Fibroblast of lung (primary cell): Measurements from ENCODE around the gene ZBTB1. TPM values are rescaled to one million over a fixed set of nuclear protein-coding genes. Genes with fewer than 3 reads are reported as not detected.

ENCODE experiments used
- DNase-seq, 2 donors: peaks; one replicate each; pipeline versions ENCODE4 v3.0.0 to v3.0.0-alpha.2; 2010; ENCODE audit warnings: low read depth in 2 of 2
- H2AFZ ChIP-seq: 2 replicates; pipeline ENCODE4 v1.5.1; 2012; ENCODE audit warnings: low read length, control low read depth, inconsistent platforms
- H3K27ac ChIP-seq: 2 replicates; pipeline ENCODE4 v1.5.1; 2011; ENCODE audit warnings: low read length, control low read depth; ENCODE audit not compliant: insufficient read depth
- H3K27me3 ChIP-seq: 2 replicates; pipeline ENCODE4 v1.5.1; 2011; ENCODE audit warnings: mild to moderate bottlenecking, low read length; ENCODE audit not compliant: control insufficient read depth, insufficient read depth
- H3K36me3 ChIP-seq: 2 replicates; pipeline ENCODE4 v1.5.1; 2011; ENCODE audit warnings: low read length; ENCODE audit not compliant: control insufficient read depth, insufficient read depth
- H3K4me1 ChIP-seq: 2 replicates; pipeline ENCODE4 v1.5.1; 2011; ENCODE audit warnings: low read length; ENCODE audit not compliant: control insufficient read depth, insufficient read depth; ENCODE audit errors: extremely low read depth
- H3K4me2 ChIP-seq: 2 replicates; pipeline ENCODE4 v1.5.1; 2011; ENCODE audit warnings: low read length, control low read depth; ENCODE audit not compliant: insufficient read depth; ENCODE audit errors: extremely low read depth
- H3K4me3 ChIP-seq, 4 experiments: fragments of 200-600 bp in 1 of 4; sonication (generic) in 1 of 4; replicated peaks in 1 of 4; 2 replicates each; pipeline ENCODE4 v1.5.1; 2011 to 2016; ENCODE audit warnings: low read length in 4 of 4, low read depth in 3 of 4, mild to moderate bottlenecking in 3 of 4, control low read depth in 2 of 4, inconsistent platforms in 1 of 4, mixed read lengths in 1 of 4; ENCODE audit not compliant: insufficient read depth in 1 of 4; ENCODE audit errors: control extremely low read depth in 1 of 4
- H3K79me2 ChIP-seq: 2 replicates; pipeline ENCODE4 v1.5.1; 2012; ENCODE audit warnings: mild to moderate bottlenecking, low read length, inconsistent platforms; ENCODE audit not compliant: control insufficient read depth, insufficient read depth
- H3K9ac ChIP-seq: 2 replicates; pipeline ENCODE4 v1.5.1; 2011; ENCODE audit warnings: mild to moderate bottlenecking, low read length, control low read depth; ENCODE audit not compliant: insufficient read depth
- H3K9me3 ChIP-seq: 2 replicates; pipeline ENCODE4 v1.5.1; 2012; ENCODE audit warnings: low read depth, low read length; ENCODE audit not compliant: control insufficient read depth, insufficient read depth
- H4K20me1 ChIP-seq: 2 replicates; pipeline ENCODE4 v1.5.1; 2011; ENCODE audit warnings: low read length; ENCODE audit not compliant: control insufficient read depth, insufficient read depth; ENCODE audit errors: extremely low read depth
- EZH2 ChIP-seq: IDR thresholded peaks from 2 replicates; pipeline ENCODE4 v1.5.1; 2012; ENCODE audit warnings: low read length, control low read depth, mild to moderate bottlenecking; ENCODE audit errors: missing control alignments
- polyA plus RNA-seq, 2 donors: library from polyadenylated mRNA; depleted of rRNA in 1 of 2; stranded (reverse) in 1 of 2; unstranded in 1 of 2; fragments of >200 nt; gene quantifications; 2 replicates each; pipeline ENCODE4 v1.2.1, GENCODE V29; 2011 to 2012; ENCODE audit warnings: missing spikeins in 1 of 2
- total RNA-seq: library from RNA; depleted of rRNA; stranded (reverse); fragments of >200 nt; gene quantifications from 2 replicates; pipeline ENCODE4 v1.2.1, GENCODE V29; 2014
- TF ChIP-seq, protein P1 (sequence below), 2 donors: IDR thresholded peaks in 1 of 2; conservative IDR thresholded peaks in 1 of 2; 1 replicate in 1 of 2; 2 replicates in 1 of 2; pipeline ENCODE4 v1.5.1; 2011 to 2012; ENCODE audit warnings: low read length in 2 of 2, control low read depth in 1 of 2, inconsistent platforms in 1 of 2, low read depth in 1 of 2, mild to moderate bottlenecking in 1 of 2

The ZBTB1 gene
- total and polyA plus RNA-seq, 2 donors (not counting 1 experiment from before 2014, with no cell fraction given): 39.1 to 40.5 TPM

GRCh38 chr14:64496764-64497163 is 7.8 kb upstream of the ZBTB1 start:
- no peak overlapping the region for H3K27ac ChIP-seq
- no peak overlapping the region for H3K4me3 ChIP-seq
- peaks cover 5% of the 10 kb centered on the region for H3K79me2 ChIP-seq
- no peak overlapping the region for H3K9ac ChIP-seq
- no peak for TF ChIP-seq EZH2
- TF ChIP-seq, protein P1, sequence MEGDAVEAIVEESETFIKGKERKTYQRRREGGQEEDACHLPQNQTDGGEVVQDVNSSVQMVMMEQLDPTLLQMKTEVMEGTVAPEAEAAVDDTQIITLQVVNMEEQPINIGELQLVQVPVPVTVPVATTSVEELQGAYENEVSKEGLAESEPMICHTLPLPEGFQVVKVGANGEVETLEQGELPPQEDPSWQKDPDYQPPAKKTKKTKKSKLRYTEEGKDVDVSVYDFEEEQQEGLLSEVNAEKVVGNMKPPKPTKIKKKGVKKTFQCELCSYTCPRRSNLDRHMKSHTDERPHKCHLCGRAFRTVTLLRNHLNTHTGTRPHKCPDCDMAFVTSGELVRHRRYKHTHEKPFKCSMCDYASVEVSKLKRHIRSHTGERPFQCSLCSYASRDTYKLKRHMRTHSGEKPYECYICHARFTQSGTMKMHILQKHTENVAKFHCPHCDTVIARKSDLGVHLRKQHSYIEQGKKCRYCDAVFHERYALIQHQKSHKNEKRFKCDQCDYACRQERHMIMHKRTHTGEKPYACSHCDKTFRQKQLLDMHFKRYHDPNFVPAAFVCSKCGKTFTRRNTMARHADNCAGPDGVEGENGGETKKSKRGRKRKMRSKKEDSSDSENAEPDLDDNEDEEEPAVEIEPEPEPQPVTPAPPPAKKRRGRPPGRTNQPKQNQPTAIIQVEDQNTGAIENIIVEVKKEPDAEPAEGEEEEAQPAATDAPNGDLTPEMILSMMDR (conservative IDR thresholded peaks at IDR 0.05 in 1 of 2, IDR thresholded peaks at IDR 0.05 in 1 of 2; ENCODE audit: low read depth in 1 of 2, low read length in 2 of 2): no peak
- DNase-seq: no peak
- H3K27me3 ChIP-seq: no peaks in the 10 kb centered on the region
- H3K9me3 ChIP-seq: no peaks in the 10 kb centered on the region
- no peak overlapping the region for H2AFZ ChIP-seq
- H4K20me1 ChIP-seq: no peaks in the 10 kb centered on the region
- peaks cover 2% of the 10 kb centered on the region for H3K4me1 ChIP-seq
- no peak overlapping the region for H3K4me2 ChIP-seq
- H3K36me3 ChIP-seq: no peaks in the 10 kb centered on the region

DNA sequence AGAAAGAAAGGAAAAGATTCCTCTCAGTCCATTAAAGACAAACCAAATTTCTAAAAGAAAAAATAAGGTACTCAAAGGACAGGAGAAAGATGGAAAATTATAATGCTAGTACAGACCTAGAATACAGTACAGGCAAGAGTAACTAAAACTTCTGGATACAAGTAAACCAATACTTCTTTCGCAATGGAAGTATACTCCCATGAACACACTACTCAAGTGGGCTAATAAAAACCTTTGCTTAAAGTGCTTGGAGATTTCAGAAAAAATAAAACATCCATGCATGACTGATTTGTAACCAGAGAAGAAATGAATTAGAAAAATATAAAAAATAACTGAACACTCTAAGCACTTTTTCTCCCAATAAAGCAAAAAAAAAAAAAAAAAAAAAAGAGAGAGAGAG is 4.5 kb upstream of the ZBTB1 start:
- TF ChIP-seq EZH2: no peak
- TF ChIP-seq, protein P1 (conservative IDR thresholded peaks at IDR 0.05 in 1 of 2, IDR thresholded peaks at IDR 0.05 in 1 of 2; ENCODE audit: low read depth in 1 of 2, low read length in 2 of 2): no peak
- H3K9me3 ChIP-seq: no peaks in the 10 kb centered on the region
- peaks cover 19% of the 10 kb centered on the region for H3K79me2 ChIP-seq
- H3K9ac ChIP-seq: no peak overlapping the region
- H3K36me3 ChIP-seq: no peaks in the 10 kb centered on the region
- no peaks in the 10 kb centered on the region for H3K27me3 ChIP-seq
- H3K4me3 ChIP-seq: no peak overlapping the region
- no peak overlapping the region for H3K4me2 ChIP-seq
- no peak overlapping the region for H3K27ac ChIP-seq
- peak in 1 of 2 donors; percentile 35 for DNase-seq
- H2AFZ ChIP-seq: no peak overlapping the region
- no peaks in the 10 kb centered on the region for H4K20me1 ChIP-seq
- peaks cover 6% of the 10 kb centered on the region for H3K4me1 ChIP-seq

GRCh38 chr14:64501411-64502171 is 3.0 kb upstream of the ZBTB1 start:
- peaks cover 33% of the 10 kb centered on the region for H3K79me2 ChIP-seq

More at GRCh38 chr14:64501411-64502171, 3.0 kb upstream of the ZBTB1 start:
- H3K27me3 ChIP-seq: no peaks in the 10 kb centered on the region
- H2AFZ ChIP-seq: no peak overlapping the region
- H3K36me3 ChIP-seq: no peaks in the 10 kb centered on the region
- H3K27ac ChIP-seq: peak overlapping the region; percentile 98
- peaks cover 4% of the 10 kb centered on the region for H4K20me1 ChIP-seq
- peak; percentile 63 to 82 for DNase-seq
- no peaks in the 10 kb centered on the region for H3K9me3 ChIP-seq
- peaks cover 6% of the 10 kb centered on the region for H3K4me1 ChIP-seq
- peak overlapping the region in 3 of 4 experiments; percentile 12 to 92 (median 86) for H3K4me3 ChIP-seq
- peak overlapping the region; percentile 86 for H3K4me2 ChIP-seq
- TF ChIP-seq, protein P1 (conservative IDR thresholded peaks at IDR 0.05 in 1 of 2, IDR thresholded peaks at IDR 0.05 in 1 of 2; ENCODE audit: low read depth in 1 of 2, low read length in 2 of 2): no peak
- no peak for TF ChIP-seq EZH2
- H3K9ac ChIP-seq: no peak overlapping the region
